GM11168 (cell line): ENCODE data around the gene BRI3.

Experiments used
- in situ Hi-C: fragments of 300-500 bp; cut with MboI; formaldehyde crosslinking; loops from one replicate; pipeline ENCODE4 v1.12.0; 2022; ENCODE audit warnings: low sequenced_read_pairs; ENCODE audit not compliant: unreplicated experiment

The BRI3 gene

GRCh38 chr7:98330926-98331529 lies 49.5 kb downstream of the BRI3 start:
- in situ Hi-C loops, result no loop called here

GRCh38 chr7:98334081-98334480 lies 52.6 kb downstream of the BRI3 start:
- in situ Hi-C loops, result no loop called here

GRCh38 chr7:98335411-98335977 lies 54.0 kb downstream of the BRI3 start:
- in situ Hi-C loops, result no loop called here

- in situ Hi-C loops, result no loop called here
These were observed 57.0 kb downstream of the BRI3 start for GRCh38 chr7:98338441-98338840.

GRCh38 chr7:98339043-98339442 lies 57.6 kb downstream of the BRI3 start:
- in situ Hi-C loops, result no loop called here

GRCh38 chr7:98341106-98341505 lies 59.6 kb downstream of the BRI3 start:
- in situ Hi-C loops, result no loop called here
